ENCODE data around the gene ZBTB7C.

Gene ZBTB7C

DNA sequence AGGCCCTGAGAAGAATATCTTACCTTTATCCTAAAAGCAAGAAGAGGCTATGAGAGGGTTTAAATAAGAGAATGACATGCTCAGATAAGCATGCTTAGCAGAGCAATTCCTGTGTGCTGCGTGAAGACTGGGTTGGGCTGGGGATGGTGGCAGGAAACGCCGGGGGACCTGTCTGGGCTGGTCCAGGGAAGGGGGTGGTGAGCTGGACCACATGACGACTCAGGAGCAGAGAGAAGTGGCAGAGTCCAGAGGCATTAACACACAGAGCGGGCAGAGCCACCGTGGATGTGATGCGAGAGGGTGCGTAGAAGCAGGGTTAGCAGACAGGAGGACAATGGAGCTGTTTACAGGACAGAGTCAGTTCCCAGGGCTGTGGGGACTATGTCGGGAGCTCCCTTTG is 84.5 kb downstream of the ZBTB7C start:
- Histone ChIP-seq H3F3A (ENCODE audit: low read depth) (peaks cover 4% of the 10 kb centered on the region; the same call in 1 of the 2 replicates), H3K27me3 (ENCODE audit: insufficient read depth, low read length, poor library complexity, severe bottlenecking) (no peaks in the 10 kb centered on the region), H3K9ac (ENCODE audit: low read depth, low read length, poor library complexity, severe bottlenecking) (no peak overlapping the region), H3K9me3 (ENCODE audit: insufficient read depth, low read depth, low read length) (no peaks in the 10 kb centered on the region), H3K4me3 (ENCODE audit: low read length, poor library complexity, severe bottlenecking) (no peak overlapping the region), H3K4me1 (ENCODE audit: insufficient read depth, low read length, poor library complexity, severe bottlenecking) (peaks cover 15% of the 10 kb centered on the region), H4K20me1 (ENCODE audit: insufficient read depth, low read length, poor library complexity, severe bottlenecking) (no peaks in the 10 kb centered on the region), H3K79me2 (ENCODE audit: insufficient read depth, low read length) (no peaks in the 10 kb centered on the region), H2AFZ (ENCODE audit: low read length) (no peak overlapping the region), H3K36me3 (ENCODE audit: insufficient read depth, low read length) (no peaks in the 10 kb centered on the region), H3K4me2 (ENCODE audit: low read depth, low read length, poor library complexity, severe bottlenecking) (no peak overlapping the region), H3K9me2 (replicated peaks; ENCODE audit: low read depth, low read length) (no peaks in the 10 kb centered on the region)
- no peak for TF ChIP-seq CTCF (conservative IDR thresholded peaks at IDR 0.05; ENCODE audit: low read length)
- no peak for TF ChIP-seq EZH2phosphoT487 (IDR thresholded peaks at IDR 0.05; ENCODE audit: borderline replicate concordance)

GRCh38 chr18:48323151-48323550 is 86.0 kb downstream of the ZBTB7C start:
- TF ChIP-seq EZH2phosphoT487 (IDR thresholded peaks at IDR 0.05; ENCODE audit: borderline replicate concordance) (no peak), CTCF (conservative IDR thresholded peaks at IDR 0.05; ENCODE audit: low read length) (no peak)
- Histone ChIP-seq H2AFZ (ENCODE audit: low read length) (no peak overlapping the region), H3F3A (ENCODE audit: low read depth) (peaks cover 5% of the 10 kb centered on the region; the same call in 1 of the 2 replicates), H4K20me1 (ENCODE audit: insufficient read depth, low read length, poor library complexity, severe bottlenecking) (no peaks in the 10 kb centered on the region), H3K4me2 (ENCODE audit: low read depth, low read length, poor library complexity, severe bottlenecking) (no peak overlapping the region), H3K27me3 (ENCODE audit: insufficient read depth, low read length, poor library complexity, severe bottlenecking) (no peaks in the 10 kb centered on the region), H3K9me3 (ENCODE audit: insufficient read depth, low read depth, low read length) (no peaks in the 10 kb centered on the region), H3K4me3 (ENCODE audit: low read length, poor library complexity, severe bottlenecking) (no peak overlapping the region), H3K4me1 (ENCODE audit: insufficient read depth, low read length, poor library complexity, severe bottlenecking) (peaks cover 22% of the 10 kb centered on the region), H3K36me3 (ENCODE audit: insufficient read depth, low read length) (no peaks in the 10 kb centered on the region), H3K9ac (ENCODE audit: low read depth, low read length, poor library complexity, severe bottlenecking) (no peak overlapping the region), H3K9me2 (replicated peaks; ENCODE audit: low read depth, low read length) (no peaks in the 10 kb centered on the region), H3K79me2 (ENCODE audit: insufficient read depth, low read length) (no peaks in the 10 kb centered on the region)

- no peak overlapping the region for H2AFZ ChIP-seq (ENCODE audit: low read length)
- no peak for TF ChIP-seq EZH2phosphoT487 (IDR thresholded peaks at IDR 0.05; ENCODE audit: borderline replicate concordance)
- peaks cover 22% of the 10 kb centered on the region for H3K4me1 ChIP-seq (ENCODE audit: insufficient read depth, low read length, poor library complexity, severe bottlenecking)
- H3K9me3 ChIP-seq (ENCODE audit: insufficient read depth, low read depth, low read length), result no peaks in the 10 kb centered on the region
- peaks cover 5% of the 10 kb centered on the region; the same call in 1 of the 2 replicates for H3F3A ChIP-seq (ENCODE audit: low read depth)
- no peaks in the 10 kb centered on the region for H3K36me3 ChIP-seq (ENCODE audit: insufficient read depth, low read length)
- H3K27me3 ChIP-seq (ENCODE audit: insufficient read depth, low read length, poor library complexity, severe bottlenecking), result no peaks in the 10 kb centered on the region
- H3K4me2 ChIP-seq (ENCODE audit: low read depth, low read length, poor library complexity, severe bottlenecking), result no peak overlapping the region
- no peak overlapping the region for H3K9ac ChIP-seq (ENCODE audit: low read depth, low read length, poor library complexity, severe bottlenecking)
- H3K4me3 ChIP-seq (ENCODE audit: low read length, poor library complexity, severe bottlenecking), result no peak overlapping the region
- H4K20me1 ChIP-seq (ENCODE audit: insufficient read depth, low read length, poor library complexity, severe bottlenecking), result no peaks in the 10 kb centered on the region
- no peaks in the 10 kb centered on the region for H3K79me2 ChIP-seq (ENCODE audit: insufficient read depth, low read length)
- H3K9me2 ChIP-seq (replicated peaks; ENCODE audit: low read depth, low read length), result no peaks in the 10 kb centered on the region
Measured at GRCh38 chr18:48321536-48321935, 87.6 kb downstream of the ZBTB7C start.

DNA sequence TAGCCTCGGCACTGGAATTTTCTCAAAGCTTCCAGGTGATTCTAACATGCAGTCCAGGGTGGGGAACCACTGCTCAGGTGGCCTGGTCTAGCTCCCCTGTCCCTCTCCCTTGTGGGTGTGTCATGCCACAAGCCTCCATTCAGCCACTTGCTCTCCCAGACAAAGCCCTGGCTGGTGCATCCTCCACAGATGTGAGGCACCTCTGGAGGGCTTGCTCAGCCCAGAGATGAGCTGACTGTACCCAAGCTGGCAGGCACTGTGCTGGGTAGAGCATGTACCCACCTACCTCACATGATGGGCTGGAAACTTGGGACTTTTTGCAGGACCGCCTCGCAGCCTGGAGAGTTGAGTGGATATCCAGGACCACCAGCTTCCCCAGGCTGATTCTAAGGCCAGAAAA is 88.1 kb downstream of the ZBTB7C start:
- Histone ChIP-seq H3K4me3 (ENCODE audit: low read length, poor library complexity, severe bottlenecking) (no peak overlapping the region), H3K9me2 (replicated peaks; ENCODE audit: low read depth, low read length) (no peaks in the 10 kb centered on the region), H3K9me3 (ENCODE audit: insufficient read depth, low read depth, low read length) (no peaks in the 10 kb centered on the region), H2AFZ (ENCODE audit: low read length) (no peak overlapping the region), H3K4me2 (ENCODE audit: low read depth, low read length, poor library complexity, severe bottlenecking) (peak overlapping the region; percentile 55), H4K20me1 (ENCODE audit: insufficient read depth, low read length, poor library complexity, severe bottlenecking) (no peaks in the 10 kb centered on the region), H3K36me3 (ENCODE audit: insufficient read depth, low read length) (no peaks in the 10 kb centered on the region), H3F3A (ENCODE audit: low read depth) (peaks cover 5% of the 10 kb centered on the region; the same call in 1 of the 2 replicates), H3K4me1 (ENCODE audit: insufficient read depth, low read length, poor library complexity, severe bottlenecking) (peaks cover 22% of the 10 kb centered on the region), H3K27me3 (ENCODE audit: insufficient read depth, low read length, poor library complexity, severe bottlenecking) (no peaks in the 10 kb centered on the region), H3K9ac (ENCODE audit: low read depth, low read length, poor library complexity, severe bottlenecking) (peak overlapping the region; percentile 29), H3K79me2 (ENCODE audit: insufficient read depth, low read length) (no peaks in the 10 kb centered on the region)
- TF ChIP-seq EZH2phosphoT487 (IDR thresholded peaks at IDR 0.05; ENCODE audit: borderline replicate concordance) (no peak), CTCF (conservative IDR thresholded peaks at IDR 0.05; ENCODE audit: low read length) (no peak)

All from Loucy (cell line).